Stimulated activated effector memory CD8-positive, alpha-beta T cell treated with anti-CD3 and anti-CD28 coated beads, Interleukin-12 subunit alpha, Interleukin-12 subunit beta, amount 100 ng/mL, for 72 hours (primary cell): ENCODE results near the gene PPP1R2C.

Source experiments
- ATAC-seq: fragments of 150-1000 bp; cut with Tn5 transposase; 2 replicates; pipeline ENCODE4 v1.10.0; 2021
- DNase-seq, 2 donors: peaks; one replicate each; pipeline ENCODE4 v3.0.0; 2021 to 2022; ENCODE audit warnings: low spot score in 2 of 2
- H3K27ac Mint-ChIP-seq: one replicate; pipeline ENCODE4 v1.8.0; 2022; ENCODE audit warnings: mild to moderate bottlenecking, mixed read lengths
- H3K36me3 Mint-ChIP-seq: one replicate; pipeline ENCODE4 v1.8.0; 2022; ENCODE audit warnings: mild to moderate bottlenecking, mixed read lengths
- H3K4me1 Mint-ChIP-seq: one replicate; pipeline ENCODE4 v1.8.0; 2022; ENCODE audit warnings: mixed read lengths
- H3K4me3 Mint-ChIP-seq: one replicate; pipeline ENCODE4 v1.8.0; 2022; ENCODE audit warnings: mild to moderate bottlenecking, mixed read lengths
- H3K9me3 Mint-ChIP-seq: one replicate; pipeline ENCODE4 v1.8.0; 2022; ENCODE audit warnings: mixed read lengths

PPP1R2C gene

DNA sequence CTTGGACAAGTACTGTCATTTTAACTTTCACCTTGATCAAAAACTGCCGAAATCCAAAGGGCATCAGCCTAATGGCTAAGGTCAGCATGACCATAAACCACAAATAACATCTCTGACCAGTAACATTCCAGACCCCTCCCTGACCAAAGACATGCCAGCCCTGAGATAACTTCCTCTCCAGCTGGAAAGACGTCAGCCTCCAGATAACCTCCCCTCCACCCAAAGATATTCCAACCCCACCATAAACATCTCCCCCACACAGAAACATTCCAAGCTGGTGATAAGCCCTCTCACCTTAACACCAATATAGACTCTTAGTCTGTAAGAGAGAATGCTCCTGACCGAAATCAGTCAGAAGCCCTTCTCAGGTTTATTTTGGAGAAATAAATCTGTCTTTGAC is 7.4 kb downstream of the PPP1R2C start:
- no peak overlapping the region for H3K27ac Mint-ChIP-seq
- ATAC-seq (no peak), DNase-seq (no peak)
- H3K4me3 Mint-ChIP-seq: no peak overlapping the region
- H3K9me3 Mint-ChIP-seq: peaks cover 6% of the 10 kb centered on the region
- H3K4me1 Mint-ChIP-seq: no peaks in the 10 kb centered on the region
- H3K36me3 Mint-ChIP-seq: no peaks in the 10 kb centered on the region

DNA sequence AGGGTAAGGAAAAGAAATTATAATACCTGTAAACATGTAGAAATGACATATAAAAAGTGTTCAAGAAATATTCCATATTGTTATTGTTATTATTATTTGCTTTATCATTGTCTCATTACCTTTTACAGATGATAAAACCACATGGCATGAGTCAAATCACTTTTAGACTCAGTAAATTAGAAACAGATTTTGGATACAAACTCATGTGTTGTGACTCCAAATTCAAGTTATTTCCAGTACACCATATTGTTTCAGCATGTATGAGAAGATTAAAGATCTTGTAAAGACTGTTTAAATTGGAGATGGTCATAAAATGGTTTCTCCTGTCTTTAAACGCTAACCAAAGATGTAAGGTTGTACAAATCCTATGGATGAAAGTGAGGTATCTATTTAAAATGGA is 18.1 kb downstream of the PPP1R2C start:
- no peaks in the 10 kb centered on the region for H3K4me1 Mint-ChIP-seq
- peaks cover 9% of the 10 kb centered on the region for H3K9me3 Mint-ChIP-seq
- no peak overlapping the region for H3K4me3 Mint-ChIP-seq
- DNase-seq: no peak
- ATAC-seq: no peak
- no peaks in the 10 kb centered on the region for H3K36me3 Mint-ChIP-seq
- no peak overlapping the region for H3K27ac Mint-ChIP-seq

DNA sequence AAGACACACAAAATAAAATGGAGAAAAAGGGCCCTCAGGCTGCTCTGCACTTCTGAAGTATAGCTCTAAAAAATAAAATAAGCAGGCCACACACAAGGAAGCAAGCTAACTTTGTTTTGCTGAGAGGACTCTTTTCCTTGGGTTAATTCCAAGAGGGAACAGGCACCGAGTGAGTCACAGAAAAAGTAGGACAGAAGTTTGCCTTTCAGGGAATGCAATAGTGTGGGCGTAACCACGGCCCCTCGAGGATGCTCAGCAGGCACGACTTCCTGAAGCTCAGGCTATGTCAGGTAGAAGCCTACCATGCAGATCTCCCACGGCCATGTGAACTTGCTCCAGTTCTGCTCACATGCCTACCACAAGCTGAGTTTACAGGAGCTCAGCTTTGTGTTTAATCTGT is 22.1 kb downstream of the PPP1R2C start:
- ATAC-seq: no peak
- no peak overlapping the region for H3K4me3 Mint-ChIP-seq
- no peak for DNase-seq
- no peaks in the 10 kb centered on the region for H3K9me3 Mint-ChIP-seq
- H3K36me3 Mint-ChIP-seq: no peaks in the 10 kb centered on the region
- H3K27ac Mint-ChIP-seq: no peak overlapping the region
- H3K4me1 Mint-ChIP-seq: peaks cover 5% of the 10 kb centered on the region

DNA sequence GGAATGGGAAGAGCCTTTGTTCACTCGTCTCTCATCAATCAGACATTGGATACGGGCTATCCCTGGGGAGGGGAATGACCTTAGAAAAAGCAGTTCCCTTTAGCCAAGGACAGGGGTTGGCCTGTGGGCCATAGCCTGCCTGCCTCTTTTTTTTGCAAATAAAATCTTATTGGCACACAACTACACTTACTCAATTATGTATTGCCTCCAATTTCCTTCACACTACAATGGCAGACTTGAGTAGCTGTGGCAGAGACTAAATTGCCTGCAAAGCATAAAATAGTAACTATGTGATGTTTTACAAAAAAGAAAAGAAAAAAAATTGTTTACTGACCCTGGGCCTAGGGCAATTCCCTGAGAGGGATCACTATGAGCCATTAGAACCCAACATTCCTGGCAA is 23.4 kb downstream of the PPP1R2C start:
- ATAC-seq (no peak), DNase-seq (no peak)
- H3K36me3 Mint-ChIP-seq: no peaks in the 10 kb centered on the region
- H3K4me3 Mint-ChIP-seq: no peak overlapping the region
- H3K4me1 Mint-ChIP-seq: peaks cover 5% of the 10 kb centered on the region
- H3K9me3 Mint-ChIP-seq: peaks cover 2% of the 10 kb centered on the region
- no peak overlapping the region for H3K27ac Mint-ChIP-seq

DNA sequence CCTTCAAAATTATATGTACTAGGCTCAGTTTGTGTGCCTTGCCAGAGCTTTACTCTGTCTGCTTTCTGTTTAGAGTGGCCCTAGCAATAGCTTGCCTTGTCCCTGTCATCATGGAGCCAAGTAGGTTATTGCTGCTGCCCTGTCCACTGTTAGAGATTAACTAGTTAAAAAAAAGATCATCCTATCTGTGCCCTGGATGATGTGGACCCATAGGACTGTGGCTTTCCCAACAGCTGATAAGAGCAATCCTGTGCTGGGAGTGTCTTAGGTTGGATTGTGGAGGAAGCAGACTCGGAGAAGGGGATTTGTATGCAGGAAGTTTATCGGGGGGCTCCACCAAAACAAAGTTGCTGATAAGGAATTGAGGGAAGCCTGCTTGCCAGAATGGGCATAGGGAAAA is 23.8 kb downstream of the PPP1R2C start:
- Mint-ChIP-seq H3K4me3 (no peak overlapping the region), H3K4me1 (peaks cover 5% of the 10 kb centered on the region), H3K9me3 (peaks cover 2% of the 10 kb centered on the region), H3K27ac (no peak overlapping the region), H3K36me3 (no peaks in the 10 kb centered on the region)
- DNase-seq (no peak), ATAC-seq (no peak)

DNA sequence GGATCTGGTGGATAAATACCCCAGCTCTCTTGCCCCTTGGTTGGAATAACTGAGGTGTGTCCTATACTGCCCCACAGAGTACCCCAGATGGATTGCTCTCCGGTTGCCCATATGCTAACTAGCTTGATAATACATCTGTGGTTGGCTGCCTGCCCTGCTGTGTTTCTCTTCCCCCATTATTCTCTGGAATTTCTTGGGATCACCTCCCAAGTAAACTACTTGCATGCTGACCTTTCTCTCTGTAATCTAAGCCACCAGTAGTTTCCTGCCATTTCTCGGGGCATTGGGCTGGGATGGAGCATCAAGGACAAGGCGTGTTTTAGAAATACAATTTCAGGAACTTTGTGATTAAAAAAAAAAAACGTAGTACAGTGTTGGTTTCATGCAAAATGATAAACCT is 25.2 kb downstream of the PPP1R2C start:
- Mint-ChIP-seq H3K27ac (no peak overlapping the region), H3K9me3 (peaks cover 2% of the 10 kb centered on the region), H3K4me1 (peaks cover 5% of the 10 kb centered on the region), H3K36me3 (no peaks in the 10 kb centered on the region), H3K4me3 (no peak overlapping the region)
- ATAC-seq (no peak), DNase-seq (no peak)

DNA sequence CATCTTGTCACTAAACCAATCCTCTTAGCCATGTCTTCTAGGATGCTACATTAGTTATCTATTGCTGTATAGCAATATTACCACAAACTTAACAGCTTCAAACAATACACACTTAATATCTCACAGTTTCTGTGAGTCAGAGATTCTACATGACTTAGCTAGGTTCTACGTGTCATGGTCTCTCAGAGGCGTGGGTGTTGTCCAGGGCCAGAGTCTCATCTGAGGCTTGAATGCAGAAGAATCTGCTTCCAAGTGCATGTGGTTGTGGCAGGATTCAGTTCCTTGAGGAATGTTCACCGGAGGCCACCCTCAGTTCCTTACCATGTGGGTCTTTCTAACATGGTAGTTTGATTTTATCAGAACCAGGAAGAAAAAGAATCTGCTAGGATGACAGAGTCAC is 26.4 kb downstream of the PPP1R2C start:
- Mint-ChIP-seq H3K4me1 (peaks cover 5% of the 10 kb centered on the region), H3K9me3 (peaks cover 2% of the 10 kb centered on the region), H3K27ac (no peak overlapping the region), H3K36me3 (no peaks in the 10 kb centered on the region), H3K4me3 (no peak overlapping the region)
- no peak for DNase-seq
- ATAC-seq: peak; percentile 57

DNA sequence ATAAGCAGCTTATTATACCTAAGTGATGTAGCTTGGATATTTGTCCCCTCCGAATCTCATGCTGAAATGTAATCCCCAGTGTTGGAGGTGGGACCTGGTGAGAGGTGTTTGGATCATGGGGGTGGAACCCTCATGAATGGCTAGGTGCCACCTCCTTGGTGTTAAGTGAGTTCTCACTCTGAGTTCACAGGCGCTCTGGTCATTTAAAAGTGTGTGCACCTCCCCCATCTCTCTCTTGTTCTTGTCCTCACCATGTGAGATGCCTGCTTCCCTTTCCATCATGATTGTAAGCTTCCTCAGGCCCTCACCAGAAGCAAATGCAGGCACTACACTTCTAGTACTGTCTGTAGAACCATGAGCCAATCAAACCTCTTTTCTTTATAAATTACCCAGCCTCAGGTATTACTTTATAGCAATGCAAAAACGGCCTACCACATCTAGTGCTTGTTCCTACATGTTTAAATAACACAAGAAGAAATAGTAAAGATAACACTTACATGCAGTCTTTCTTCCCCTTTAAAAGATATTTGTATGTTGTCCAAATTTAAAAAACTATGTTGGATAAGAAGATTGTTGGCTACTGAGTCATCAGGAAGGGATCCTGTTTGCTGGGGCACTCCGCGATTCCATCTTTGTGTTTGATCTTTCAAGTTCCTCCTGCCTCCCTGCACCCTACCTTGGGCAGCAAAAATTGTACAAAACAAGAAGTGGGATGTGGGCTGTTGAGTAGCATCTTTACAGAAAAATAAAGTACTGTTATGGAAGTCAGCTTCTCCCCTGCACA is 29.7 kb downstream of the PPP1R2C start:
- no peak for DNase-seq
- H3K4me1 Mint-ChIP-seq: peaks cover 5% of the 10 kb centered on the region
- H3K27ac Mint-ChIP-seq: no peak overlapping the region
- H3K36me3 Mint-ChIP-seq: no peaks in the 10 kb centered on the region
- H3K9me3 Mint-ChIP-seq: peaks cover 2% of the 10 kb centered on the region
- no peak for ATAC-seq
- no peak overlapping the region for H3K4me3 Mint-ChIP-seq

DNA sequence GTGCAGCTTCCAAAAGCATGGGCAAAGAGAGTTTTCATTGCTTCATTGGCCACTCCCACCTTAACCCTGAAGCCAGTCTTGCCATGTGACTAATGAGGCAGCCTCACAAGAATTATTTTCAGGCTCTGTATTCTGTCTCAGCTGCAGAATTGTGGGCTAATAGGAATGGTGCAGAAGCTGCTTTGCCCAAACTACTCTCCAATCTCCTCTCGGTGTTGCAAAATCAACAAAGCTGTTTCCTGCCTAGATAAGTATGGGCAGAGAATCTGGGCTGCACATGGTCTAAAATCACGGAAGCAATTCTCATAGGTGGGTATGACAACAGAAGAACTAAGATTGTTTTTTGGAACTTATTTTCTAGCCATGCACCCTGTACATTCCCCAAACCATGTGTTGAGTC is 31.4 kb downstream of the PPP1R2C start:
- H3K9me3 Mint-ChIP-seq: peaks cover 2% of the 10 kb centered on the region
- H3K4me1 Mint-ChIP-seq: peaks cover 4% of the 10 kb centered on the region
- DNase-seq: no peak
- ATAC-seq: no peak
- no peaks in the 10 kb centered on the region for H3K36me3 Mint-ChIP-seq
- no peak overlapping the region for H3K4me3 Mint-ChIP-seq
- H3K27ac Mint-ChIP-seq: no peak overlapping the region

DNA sequence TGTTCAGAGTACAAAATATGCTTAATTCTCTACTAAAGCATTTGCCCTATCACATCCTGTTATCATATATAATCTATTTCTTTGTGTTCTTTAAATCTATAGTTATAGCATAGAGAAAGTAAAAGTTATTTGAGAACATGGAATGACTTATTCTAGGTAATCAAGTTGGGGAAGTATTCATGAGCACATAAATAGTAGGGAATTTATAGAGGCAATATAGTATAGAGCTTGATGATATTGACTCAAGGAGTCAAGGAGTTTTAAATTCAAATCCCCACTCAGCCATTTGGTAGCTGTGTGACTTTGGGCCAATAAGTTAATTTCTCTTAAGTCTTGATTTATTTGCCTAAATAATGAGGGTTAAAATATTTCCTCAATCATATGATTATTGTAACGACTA is 37.5 kb downstream of the PPP1R2C start:
- Mint-ChIP-seq H3K27ac (no peak overlapping the region), H3K36me3 (no peaks in the 10 kb centered on the region), H3K4me3 (no peak overlapping the region), H3K4me1 (no peaks in the 10 kb centered on the region), H3K9me3 (no peaks in the 10 kb centered on the region)
- ATAC-seq: no peak
- DNase-seq: no peak

DNA sequence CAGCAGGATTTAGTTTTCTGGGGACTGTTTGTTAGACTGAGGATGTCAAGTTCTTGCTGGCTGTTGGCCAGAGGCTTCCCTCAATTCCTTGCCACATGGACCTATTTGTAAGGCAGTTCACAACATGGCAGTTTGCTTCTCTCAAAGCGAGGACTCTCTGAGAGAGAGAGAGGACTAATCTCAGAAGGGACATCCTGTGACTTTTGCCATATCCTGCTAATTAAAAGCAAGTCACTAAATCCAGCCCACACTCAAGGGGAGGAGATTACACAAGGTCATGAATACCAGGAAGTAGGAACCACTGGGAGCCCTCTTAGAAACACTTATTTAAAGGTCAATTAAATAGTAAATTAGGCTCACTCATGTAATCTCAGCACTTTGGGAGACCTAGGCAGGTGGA is 38.2 kb downstream of the PPP1R2C start:
- no peak for DNase-seq
- no peak for ATAC-seq
- no peaks in the 10 kb centered on the region for H3K4me1 Mint-ChIP-seq
- H3K4me3 Mint-ChIP-seq: no peak overlapping the region
- H3K36me3 Mint-ChIP-seq: no peaks in the 10 kb centered on the region
- no peaks in the 10 kb centered on the region for H3K9me3 Mint-ChIP-seq
- H3K27ac Mint-ChIP-seq: no peak overlapping the region

DNA sequence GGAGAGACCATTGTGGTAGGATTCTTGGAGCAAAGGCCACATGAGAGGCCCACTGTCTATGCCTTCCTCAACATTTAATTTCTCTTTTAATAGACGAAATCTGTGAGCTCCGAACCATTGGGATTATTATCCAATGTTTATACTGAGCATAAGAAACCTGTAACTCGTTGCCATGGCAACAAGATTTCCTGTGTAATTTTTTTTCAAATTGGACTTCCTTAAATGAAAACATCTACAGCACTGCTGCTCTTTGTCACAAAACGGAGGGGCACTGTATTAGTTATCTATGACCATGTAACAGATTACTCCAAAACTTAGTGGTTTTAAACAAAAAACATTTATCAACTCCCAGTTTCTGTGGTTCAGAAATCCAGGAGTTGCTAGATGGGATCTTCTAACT is 38.7 kb downstream of the PPP1R2C start:
- Mint-ChIP-seq H3K4me1 (no peaks in the 10 kb centered on the region), H3K27ac (no peak overlapping the region), H3K9me3 (no peaks in the 10 kb centered on the region), H3K4me3 (no peak overlapping the region), H3K36me3 (no peaks in the 10 kb centered on the region)
- DNase-seq: no peak
- ATAC-seq: no peak

DNA sequence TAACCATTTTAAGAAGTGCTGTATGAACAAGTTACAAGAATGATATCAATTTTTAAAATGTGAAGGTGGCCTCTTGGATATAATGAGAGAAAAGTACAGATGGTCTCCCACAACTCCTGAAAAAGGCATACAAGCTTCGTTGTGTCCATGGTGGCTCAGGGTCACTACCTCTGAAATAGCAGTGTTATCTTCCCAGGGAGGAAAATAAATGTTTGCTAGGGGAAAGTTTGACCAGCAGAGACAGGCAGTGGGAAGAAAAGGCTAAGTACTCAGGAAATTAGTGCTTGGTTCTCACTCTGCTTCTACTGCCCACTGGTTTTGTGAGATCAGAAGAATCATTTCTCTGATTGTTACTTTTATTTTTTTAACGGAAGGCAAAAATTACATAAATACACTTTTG is 39.4 kb downstream of the PPP1R2C start:
- ATAC-seq: no peak
- Mint-ChIP-seq H3K9me3 (no peaks in the 10 kb centered on the region), H3K4me1 (no peaks in the 10 kb centered on the region), H3K4me3 (no peak overlapping the region), H3K36me3 (no peaks in the 10 kb centered on the region), H3K27ac (no peak overlapping the region)
- no peak for DNase-seq

DNA sequence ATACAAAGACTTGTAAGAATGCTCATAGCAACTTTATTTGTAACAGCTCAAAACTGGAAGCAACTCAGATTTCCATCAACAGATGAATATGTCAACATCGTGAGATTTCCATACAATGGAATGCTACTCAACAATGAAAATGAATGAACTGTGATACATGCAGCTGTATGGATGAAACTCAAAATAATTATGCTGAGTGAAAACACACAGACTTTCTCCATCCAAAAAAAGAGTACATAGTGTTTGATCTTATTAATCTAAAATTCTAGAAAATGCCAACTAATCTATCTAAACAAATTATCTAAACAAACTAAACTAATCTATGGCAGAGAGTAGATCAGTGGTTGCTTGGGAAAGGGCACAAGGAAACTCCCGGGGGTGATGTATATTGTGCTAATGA is 42.7 kb downstream of the PPP1R2C start:
- no peak overlapping the region for H3K4me3 Mint-ChIP-seq
- no peak for ATAC-seq
- no peaks in the 10 kb centered on the region for H3K36me3 Mint-ChIP-seq
- no peak overlapping the region for H3K27ac Mint-ChIP-seq
- DNase-seq: no peak
- no peaks in the 10 kb centered on the region for H3K4me1 Mint-ChIP-seq
- H3K9me3 Mint-ChIP-seq: no peaks in the 10 kb centered on the region

DNA sequence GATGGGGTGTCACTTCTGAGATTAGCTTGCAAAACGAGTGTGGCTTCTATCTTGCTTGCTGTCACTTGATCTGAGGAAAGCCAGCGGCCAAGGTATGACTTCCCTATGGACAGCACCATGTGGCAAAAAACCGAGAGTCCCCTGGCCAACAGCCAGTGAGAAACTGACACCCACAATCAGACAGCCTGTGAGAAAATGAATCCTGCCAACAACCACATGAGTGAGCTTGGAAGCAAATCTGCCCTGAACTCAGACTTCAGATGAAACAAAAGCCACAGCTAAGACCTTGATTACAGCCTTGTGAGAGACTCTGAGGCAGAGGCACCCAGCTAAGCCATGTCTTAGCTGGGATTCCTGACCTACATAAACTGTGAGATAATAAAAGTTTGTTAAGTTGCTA is 45.5 kb downstream of the PPP1R2C start:
- no peak overlapping the region for H3K27ac Mint-ChIP-seq
- DNase-seq: no peak
- no peaks in the 10 kb centered on the region for H3K9me3 Mint-ChIP-seq
- no peaks in the 10 kb centered on the region for H3K4me1 Mint-ChIP-seq
- H3K36me3 Mint-ChIP-seq: no peaks in the 10 kb centered on the region
- no peak for ATAC-seq
- H3K4me3 Mint-ChIP-seq: no peak overlapping the region
